ENCODE data around the gene GLYR1. TPM values are rescaled to one million over a fixed set of nuclear protein-coding genes. Genes with fewer than 3 reads are reported as not detected.
A peak's percentile ranks its signal among the peaks of the same experiment; 100 is the strongest.

The GLYR1 gene
- total and polyA plus RNA-seq, 2 of the 4 experiments (the other 2 are of a cell fraction), result 26.0 to 54.2 TPM

DNA sequence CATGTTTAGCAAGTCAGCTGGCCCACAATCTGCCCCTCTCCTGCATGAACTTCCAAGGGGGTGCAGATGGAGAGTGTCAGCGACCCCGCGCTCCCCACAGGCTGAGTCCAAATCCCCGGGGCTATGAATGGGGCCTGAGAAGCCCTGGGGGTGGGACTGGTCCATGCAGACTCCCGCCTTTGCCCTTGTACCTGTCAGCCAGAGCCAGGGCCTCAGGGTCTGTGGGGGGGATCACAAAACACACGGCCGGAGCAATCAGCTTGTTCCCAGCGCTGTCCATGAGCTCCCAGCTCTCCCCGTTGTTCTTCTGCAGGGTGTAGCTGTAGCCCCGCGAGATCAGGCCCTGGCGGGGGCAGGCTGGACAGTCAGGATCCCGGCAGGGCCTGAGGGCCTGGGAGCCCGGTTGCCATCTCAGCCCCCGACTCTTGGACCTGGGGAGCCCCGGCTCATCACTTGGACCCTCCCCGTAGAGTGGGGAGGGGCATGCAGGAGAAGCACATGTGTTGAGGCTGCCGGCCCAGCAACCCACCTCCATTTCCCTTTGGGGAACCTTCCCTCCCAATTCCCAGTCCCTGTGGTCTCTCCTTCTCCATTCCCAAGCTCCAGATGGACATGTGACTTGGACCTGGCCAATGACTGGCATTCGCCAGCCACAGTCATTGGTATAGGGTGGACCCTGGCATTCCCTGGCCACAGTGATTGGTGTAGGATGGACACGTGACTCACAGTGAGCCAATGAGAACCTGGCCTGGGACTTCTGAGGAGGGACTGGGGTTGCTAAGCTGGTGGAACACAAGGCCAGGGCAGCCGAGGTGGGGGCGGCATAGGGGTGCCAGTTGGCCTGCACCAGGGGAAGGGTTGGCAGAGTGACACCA is 47.4 kb upstream of the GLYR1 start:
- Histone ChIP-seq H4K20me1 (ENCODE audit: insufficient read depth, low read length) (no peaks in the 10 kb centered on the region; the same call in 1 of the 2 replicates), H2AFZ (replicated peaks; ENCODE audit: low read length, poor library complexity) (no peak overlapping the region), H2BK120ac (ENCODE audit: low read depth, low read length) (no peak overlapping the region), H3K4me3 (ENCODE audit: insufficient read depth, low read depth, low read length) (no peak overlapping the region), H4K8ac (ENCODE audit: low read depth in 2 of 2, low read length in 2 of 2) (no peak overlapping the region), H3K36me3 (ENCODE audit: control insufficient read depth, insufficient read depth, low read length) (no peaks in the 10 kb centered on the region; the same call in 1 of the 2 replicates), H3K56ac (ENCODE audit: extremely low read depth, insufficient read depth, low read length) (no peak overlapping the region), H2AK5ac (ENCODE audit: low read depth, low read length) (no peak overlapping the region), H3K14ac (replicated peaks; ENCODE audit: low read depth, low read length) (no peak overlapping the region), H3K23ac (ENCODE audit: low read depth, low read length) (no peak overlapping the region), H2BK15ac (ENCODE audit: low read depth, low read length) (no peak overlapping the region), H3K4me2 (ENCODE audit: low read depth, low read length) (no peak overlapping the region), H4K91ac (ENCODE audit: insufficient read depth, low read depth, low read length) (no peak overlapping the region), H3K79me1 (ENCODE audit: low read depth in 1 of 2, low read length in 2 of 2) (no peaks in the 10 kb centered on the region), H2BK5ac (ENCODE audit: low read depth, low read length, poor library complexity, severe bottlenecking) (no peak overlapping the region), H3K18ac (ENCODE audit: low read depth, low read length) (no peak overlapping the region), H3K9ac (ENCODE audit: low read depth, low read length) (no peak overlapping the region), H3K27ac (ENCODE audit: insufficient read depth, low read length) (no peak overlapping the region), H3K27me3 (ENCODE audit: control insufficient read depth, insufficient read depth, low read length) (no peaks in the 10 kb centered on the region), H2BK20ac (ENCODE audit: low read depth, low read length) (no peak overlapping the region), H3K4me1 (ENCODE audit: control insufficient read depth, insufficient read depth, low read length) (peaks cover 8% of the 10 kb centered on the region), H2AK9ac (replicated peaks; ENCODE audit: low read depth, low read length, poor library complexity) (peak overlapping the region; percentile 60), H4K5ac (ENCODE audit: low read depth, low read length) (no peak overlapping the region), H3K9me3 (ENCODE audit: control insufficient read depth, insufficient read depth, low read length) (peaks cover 4% of the 10 kb centered on the region), H3K4ac (ENCODE audit: low read depth, low read length) (no peak overlapping the region), H3K9me1 (ENCODE audit: insufficient read depth, low read length) (peaks cover 2% of the 10 kb centered on the region; the same call in 1 of the 2 replicates)
- no peak for DNase-seq
- ATAC-seq (ENCODE audit: low read depth), result no peak
- in situ Hi-C loops (cut with MboI; ENCODE audit: low sequenced_read_pairs) (no loop called here), dilution Hi-C loops (cut with HindIII; ENCODE audit: low sequenced_read_pairs, unreplicated experiment) (no loop called here), intact Hi-C loops (cut with micrococcal nuclease) (no loop called here)
- POLR2A ChIA-PET (ENCODE audit: unreplicated experiment), result no interaction called here
- 88% methylated on average over 13 of the region's 22 CpGs; no CpG with 5 or more reads in 1 of the 2 experiments for WGBS, 2 experiments (ENCODE audit: extremely low coverage in 2 of 2, insufficient read length in 1 of 2)
- TF ChIP-seq MAFK (IDR thresholded peaks at IDR 0.05; ENCODE audit: low read depth, low read length) (no peak), CEBPB (IDR thresholded peaks at IDR 0.05; ENCODE audit: low read depth, low read length) (no peak), FOS (IDR thresholded peaks at IDR 0.05; ENCODE audit: low read depth, low read length) (no peak), NFE2L2 (IDR thresholded peaks at IDR 0.05; ENCODE audit: low read depth, low read length) (no peak)
- TF ChIP-seq, protein P1, sequence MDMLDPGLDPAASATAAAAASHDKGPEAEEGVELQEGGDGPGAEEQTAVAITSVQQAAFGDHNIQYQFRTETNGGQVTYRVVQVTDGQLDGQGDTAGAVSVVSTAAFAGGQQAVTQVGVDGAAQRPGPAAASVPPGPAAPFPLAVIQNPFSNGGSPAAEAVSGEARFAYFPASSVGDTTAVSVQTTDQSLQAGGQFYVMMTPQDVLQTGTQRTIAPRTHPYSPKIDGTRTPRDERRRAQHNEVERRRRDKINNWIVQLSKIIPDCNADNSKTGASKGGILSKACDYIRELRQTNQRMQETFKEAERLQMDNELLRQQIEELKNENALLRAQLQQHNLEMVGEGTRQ (IDR thresholded peaks at IDR 0.05; ENCODE audit: low read depth, low read length), result peak; percentile 79
- CTCF ChIA-PET, result interaction anchor here (0.6 kb wide), 1 partner anchor 257 kb away, joined by 3 read pairs; no protein-coding TSS in a partner anchor
- no TSS peak for BruUV-seq (replicated peaks)
